Esophagus muscularis mucosa (tissue), 4 donors: Measurements from ENCODE around the gene DCDC2. TPM values are rescaled to one million over a fixed set of nuclear protein-coding genes. Genes with fewer than 3 reads are reported as not detected.

Source experiments
- DNase-seq: peaks from one replicate; pipeline ENCODE4 v3.0.0-alpha.2; 2017; ENCODE audit errors: extremely low spot score
- H3K27ac ChIP-seq, 4 donors: fragments of 200-600 bp; sonication (generic); replicated peaks in 1 of 4; 1 replicate in 3 of 4; 2 replicates in 1 of 4; pipeline ENCODE4 v1.5.1; 2016 to 2019; ENCODE audit warnings: mild to moderate bottlenecking in 1 of 4
- H3K27me3 ChIP-seq, 4 donors: fragments of 200-600 bp; sonication (generic); one replicate each; pipeline versions ENCODE4 v1.5.1 to v1.6.0; 2016 to 2019
- H3K36me3 ChIP-seq, 4 donors: fragments of 200-600 bp; sonication (generic); one replicate each; pipeline ENCODE4 v1.5.1; 2016 to 2019
- H3K4me1 ChIP-seq, 4 donors: fragments of 200-600 bp; sonication (generic); one replicate each; pipeline ENCODE4 v1.5.1; 2016 to 2019
- H3K4me3 ChIP-seq, 4 donors: fragments of 200-600 bp; sonication (generic); 1 replicate in 2 of 4; 2 replicates in 2 of 4; pipeline ENCODE4 v1.5.1; 2016 to 2019; ENCODE audit warnings: mild to moderate bottlenecking in 4 of 4, moderate library complexity in 1 of 4
- H3K9me3 ChIP-seq, 4 donors: fragments of 200-600 bp; sonication (generic); 1 replicate in 3 of 4; 2 replicates in 1 of 4; pipeline ENCODE4 v1.5.1; 2016 to 2019
- CTCF ChIP-seq, 3 experiments: fragments of 200-600 bp in 2 of 3; fragments of 450-650 bp in 1 of 3; sonication (generic) in 2 of 3; IDR thresholded peaks; one replicate each; pipeline ENCODE4 v1.5.1; 2017 to 2019; ENCODE audit warnings: antibody characterized with exemption in 3 of 3, mild to moderate bottlenecking in 2 of 3, moderate library complexity in 1 of 3
- EP300 ChIP-seq: sonication (generic); formaldehyde crosslinking; IDR thresholded peaks from one replicate; pipeline ENCODE4 v1.6.1; 2017; ENCODE audit warnings: antibody characterized with exemption
- POLR2A ChIP-seq: fragments of 450-650 bp; IDR thresholded peaks from one replicate; pipeline ENCODE4 v1.6.1; 2017; ENCODE audit warnings: antibody characterized with exemption, moderate library complexity, mild to moderate bottlenecking, low read depth
- POLR2AphosphoS5 ChIP-seq, 2 donors: sonication (generic); formaldehyde crosslinking; IDR thresholded peaks; one replicate each; pipeline ENCODE4 v1.6.1; 2017; ENCODE audit warnings: antibody characterized with exemption in 2 of 2
- WGBS: methylation state at CpG from one replicate; pipeline ENCODE4 v1.1.5; 2018; 5-methylcytosine and 5-hydroxymethylcytosine counted together
- intact Hi-C: fragments of 100-400 bp; cut with DNase I; formaldehyde crosslinking; loops from one replicate; pipeline ENCODE4 v1.15.1; 2023
- total RNA-seq, 4 donors: library from RNA; depleted of rRNA; stranded (reverse); fragments of >200 nt; gene quantifications; one replicate each; pipeline versions ENCODE4 v1.1.0 to v1.2.1, GENCODE V29; 2016

The DCDC2 gene
- total RNA-seq, 4 donors from 2014 or later, result not detected

GRCh38 chr6:24140591-24140990 lies 217.3 kb downstream of the DCDC2 start:
- H3K4me3 ChIP-seq, result no peak overlapping the region
- H3K36me3 ChIP-seq, result no peaks in the 10 kb centered on the region
- TF ChIP-seq POLR2AphosphoS5 (IDR thresholded peaks at IDR 0.05), result no peak
- no peak for TF ChIP-seq EP300
- no peak for TF ChIP-seq CTCF (IDR thresholded peaks at IDR 0.05)
- TF ChIP-seq POLR2A, result no peak
- intact Hi-C loops, result no loop called here
- 79% methylated on average over 13 of the region's 13 CpGs for WGBS
- no peaks in the 10 kb centered on the region for H3K27me3 ChIP-seq
- DNase-seq, result peak; percentile 91
- no peaks in the 10 kb centered on the region for H3K9me3 ChIP-seq
- H3K27ac ChIP-seq, result no peak overlapping the region
- H3K4me1 ChIP-seq, result no peaks in the 10 kb centered on the region

- Histone ChIP-seq H3K27ac (no peak overlapping the region), H3K36me3 (no peaks in the 10 kb centered on the region), H3K9me3 (no peaks in the 10 kb centered on the region), H3K4me3 (no peak overlapping the region), H3K4me1 (no peaks in the 10 kb centered on the region), H3K27me3 (no peaks in the 10 kb centered on the region)
- WGBS, result 87% methylated on average over 2 of the region's 2 CpGs
- TF ChIP-seq POLR2AphosphoS5 (IDR thresholded peaks at IDR 0.05), result no peak
- TF ChIP-seq EP300, result no peak
- TF ChIP-seq CTCF (IDR thresholded peaks at IDR 0.05), result no peak
- TF ChIP-seq POLR2A, result no peak
- intact Hi-C loops, result no loop called here
- DNase-seq, result no peak
These were observed 218.2 kb downstream of the DCDC2 start for GRCh38 chr6:24139639-24140038.

- H3K4me3 ChIP-seq, result no peak overlapping the region
- no peak for DNase-seq
- H3K27me3 ChIP-seq, result no peaks in the 10 kb centered on the region
- WGBS, result 76% methylated on average over 2 of the region's 2 CpGs
- H3K9me3 ChIP-seq, result no peaks in the 10 kb centered on the region
- TF ChIP-seq EP300, result no peak
- H3K36me3 ChIP-seq, result no peaks in the 10 kb centered on the region
- H3K4me1 ChIP-seq, result no peaks in the 10 kb centered on the region
- H3K27ac ChIP-seq, result no peak overlapping the region
- intact Hi-C loops, result no loop called here
These were observed 218.8 kb downstream of the DCDC2 start for GRCh38 chr6:24139080-24139479.

GRCh38 chr6:24131751-24132150 lies 226.1 kb downstream of the DCDC2 start:
- 77% methylated on average over 2 of the region's 2 CpGs for WGBS
- intact Hi-C loops, result no loop called here
- Histone ChIP-seq H3K27me3 (no peaks in the 10 kb centered on the region), H3K27ac (no peak overlapping the region), H3K4me1 (peaks cover 0 to under 1% (median 0%) of the 10 kb centered on the region in 4 donors), H3K36me3 (no peaks in the 10 kb centered on the region), H3K9me3 (no peaks in the 10 kb centered on the region), H3K4me3 (no peak overlapping the region)
- DNase-seq, result no peak
- TF ChIP-seq POLR2A (no peak), EP300 (no peak), POLR2AphosphoS5 (IDR thresholded peaks at IDR 0.05) (no peak), CTCF (IDR thresholded peaks at IDR 0.05) (no peak)

GRCh38 chr6:24127316-24127715 lies 230.5 kb downstream of the DCDC2 start:
- Histone ChIP-seq H3K36me3 (no peaks in the 10 kb centered on the region), H3K9me3 (no peaks in the 10 kb centered on the region), H3K4me1 (peaks cover 0 to 11% (median 10%) of the 10 kb centered on the region in 4 donors), H3K27ac (no peak overlapping the region), H3K27me3 (peaks cover 0 to 8% (median 0%) of the 10 kb centered on the region in 4 donors), H3K4me3 (no peak overlapping the region)
- 82% methylated on average over 2 of the region's 2 CpGs for WGBS
- intact Hi-C loops, result no loop called here
- TF ChIP-seq POLR2AphosphoS5 (IDR thresholded peaks at IDR 0.05) (no peak), CTCF (IDR thresholded peaks at IDR 0.05) (no peak), EP300 (no peak), POLR2A (no peak)
- DNase-seq, result no peak
